GM12878 (cell line): Measurements from ENCODE around the gene IMP3. TPM values are rescaled to one million over a fixed set of nuclear protein-coding genes. Genes with fewer than 3 reads are reported as not detected.

ENCODE experiments used
- ATAC-seq: fragments of 200-7000 bp; cut with Tn5 transposase; 3 replicates; pipeline ENCODE4 v1.9.1; 2020; ENCODE audit warnings: mild to moderate bottlenecking, moderate library complexity
- BruUV-seq: library from RNA; stranded (reverse); fragments of 400-500 nt; replicated peaks from 2 replicates; lab custom pipeline; 2021; lab: Mats Ljungman, UMichigan
- CTCF ChIA-PET: fragments of 300-600 bp; sonication (Branson Sonifier 250); formaldehyde crosslinking; extraction: SDS; loops from one replicate; lab custom pipeline; 2021; ENCODE audit warnings: inconsistent platforms; lab: Yijun Ruan, JAX
- POLR2A ChIA-PET: fragments of 350-600 bp; formaldehyde crosslinking; extraction: SDS; loops from one replicate; lab custom pipeline; 2021; ENCODE audit warnings: inconsistent platforms; lab: Charles Lee
- RAD21 ChIA-PET: fragments of 300-600 bp; sonication (Branson Sonifier 250); formaldehyde crosslinking; loops from one replicate; lab custom pipeline; 2023; ENCODE audit warnings: antibody characterized with exemption; ENCODE audit not compliant: unreplicated experiment; lab: Charles Lee
- SMC1A ChIA-PET: fragments of 300-600 bp; sonication (Branson Sonifier 250); formaldehyde crosslinking; loops from one replicate; lab custom pipeline; 2023; ENCODE audit not compliant: unreplicated experiment, uncharacterized antibody; lab: Charles Lee
- DNase-seq: peaks from one replicate; pipeline ENCODE4 v3.0.0-alpha.2; 2011; ENCODE audit warnings: low read depth, low spot score
- FAIRE-seq: peaks from 3 replicates; lab custom pipeline; 2011; peaks lifted over from hg19 to GRCh38; lab: Jason Lieb, UNC
- H2AFZ ChIP-seq: 2 replicates; pipeline ENCODE4 v1.6.0; 2011; ENCODE audit warnings: low read depth, low read length, control low read depth; ENCODE audit not compliant: control insufficient read depth
- H3K27ac ChIP-seq: 2 replicates; pipeline ENCODE4 v1.5.1; 2011; ENCODE audit warnings: control low read depth; ENCODE audit not compliant: control insufficient read depth, insufficient read depth
- H3K27me3 ChIP-seq, 2 experiments: replicated peaks in 1 of 2; 2 replicates each; pipeline versions ENCODE4 v1.6.0 to v1.6.1; 2011; ENCODE audit warnings: low read length in 1 of 2; ENCODE audit not compliant: control insufficient read depth in 2 of 2, insufficient read depth in 2 of 2
- H3K36me3 ChIP-seq, 2 experiments: 2 replicates each; pipeline ENCODE4 v1.5.1; 2011; ENCODE audit warnings: low read length in 1 of 2; ENCODE audit not compliant: control insufficient read depth in 2 of 2, insufficient read depth in 2 of 2
- H3K4me1 ChIP-seq: 2 replicates; pipeline ENCODE4 v1.6.1; 2011; ENCODE audit warnings: mild to moderate bottlenecking, low read length, moderate library complexity, mixed read lengths; ENCODE audit not compliant: control insufficient read depth, insufficient read depth
- H3K4me2 ChIP-seq: 2 replicates; pipeline ENCODE4 v1.6.0; 2011; ENCODE audit warnings: control low read depth; ENCODE audit not compliant: control insufficient read depth, insufficient read depth
- H3K4me3 ChIP-seq: fragments of 200-600 bp; sonication (generic); 2 replicates; pipeline ENCODE4 v1.5.1; 2016
- H3K79me2 ChIP-seq: 2 replicates; pipeline ENCODE4 v1.6.0; 2011; ENCODE audit warnings: low read length; ENCODE audit not compliant: control insufficient read depth, insufficient read depth
- H3K9ac ChIP-seq: 2 replicates; pipeline ENCODE4 v1.8.0; 2011; ENCODE audit warnings: low read length, control low read depth, mixed read lengths; ENCODE audit not compliant: control insufficient read depth, insufficient read depth
- H3K9me3 ChIP-seq: replicated peaks from 3 replicates; pipeline ENCODE4 v1.5.1; 2011; ENCODE audit warnings: mild to moderate bottlenecking, low read length; ENCODE audit not compliant: control insufficient read depth, insufficient read depth
- H4K20me1 ChIP-seq: 2 replicates; pipeline ENCODE4 v1.6.0; 2011; ENCODE audit not compliant: control insufficient read depth, insufficient read depth
- ASH2L ChIP-seq: fragments of 300-600, 200-600 bp; sonication (generic); IDR thresholded peaks from 2 replicates; pipeline ENCODE4 v1.6.1; 2017; ENCODE audit warnings: low read depth, mild to moderate bottlenecking, borderline replicate concordance
- CBFB ChIP-seq: IDR thresholded peaks from 2 replicates; pipeline ENCODE4 v1.6.1; 2016; ENCODE audit warnings: antibody characterized with exemption, low read depth
- CBX3 ChIP-seq: fragments of 200-600 bp; sonication (generic); IDR thresholded peaks from 2 replicates; pipeline ENCODE4 v1.6.1; 2016; ENCODE audit warnings: low read depth, borderline replicate concordance
- FOXM1 ChIP-seq: IDR thresholded peaks from 2 replicates; pipeline ENCODE4 v1.6.1; 2012; ENCODE audit warnings: low read depth, mild to moderate bottlenecking, inconsistent platforms, low read length, moderate library complexity
- HSF1 ChIP-seq: fragments of 150-350 bp; IDR thresholded peaks from 2 replicates; pipeline ENCODE4 v1.6.1; 2014; ENCODE audit warnings: mild to moderate bottlenecking, low read depth, low read length
- MLLT1 ChIP-seq: fragments of 450-650 bp; IDR thresholded peaks from 2 replicates; pipeline ENCODE4 v1.6.1; 2016; ENCODE audit warnings: mild to moderate bottlenecking
- PML ChIP-seq: IDR thresholded peaks from 2 replicates; pipeline ENCODE4 v1.6.1; 2012; ENCODE audit warnings: low read length, inconsistent platforms
- RCOR1 ChIP-seq: conservative IDR thresholded peaks from 2 replicates; pipeline ENCODE4 v1.6.1; 2012; ENCODE audit warnings: low read depth, low read length, improper control_type of control experiment
- RFX5 ChIP-seq: IDR thresholded peaks from 2 replicates; pipeline ENCODE4 v1.6.1; 2011; ENCODE audit warnings: low read depth, low read length, improper control_type of control experiment
- STAT3 ChIP-seq: IDR thresholded peaks from 2 replicates; pipeline ENCODE4 v1.6.1; 2011; ENCODE audit warnings: low read depth, low read length, improper control_type of control experiment
- USF2 ChIP-seq: IDR thresholded peaks from 2 replicates; pipeline ENCODE4 v1.6.1; 2011; ENCODE audit warnings: low read depth, low read length, improper control_type of control experiment, borderline replicate concordance
- ZBTB11 ChIP-seq: fragments of 450-650 bp; formaldehyde crosslinking; IDR thresholded peaks from 2 replicates; pipeline ENCODE4 v1.5.0; 2022; ENCODE audit warnings: mild to moderate bottlenecking, missing genetic modification characterization
- WGBS: methylation state at CpG from one replicate; pipeline ENCODE4 v1.1.6; 2016; ENCODE audit warnings: low lambda C conversion rate; ENCODE audit not compliant: insufficient replicate concordance, insufficient coverage; ENCODE audit errors: missing lambda C conversion rate; 5-methylcytosine and 5-hydroxymethylcytosine counted together
- in situ Hi-C: fragments of 300-500 bp; cut with MboI; formaldehyde crosslinking; loops from 9 replicates; pipeline ENCODE4 v1.14.3; 2018; ENCODE audit warnings: mixed read lengths
- intact Hi-C: fragments of 100-400 bp; cut with micrococcal nuclease; formaldehyde crosslinking; loops from one replicate; pipeline ENCODE4 v1.14.2; 2022; ENCODE audit not compliant: unreplicated experiment
- polyA plus RNA-seq, 11 experiments: library from polyadenylated mRNA; depleted of rRNA in 4 of 11; unstranded in 6 of 11; stranded (reverse) in 5 of 11; fragments of >200 nt; fragmentation: Nextera tagmentation in 4 of 11; fragmentation: Illumina TruSeq in 1 of 11; extraction: Ambion mirVana in 4 of 11; extraction: Trizol in 1 of 11; gene quantifications; 1 replicate in 1 of 11; 2 replicates in 10 of 11; pipeline versions ENCODE4 v1.2.1 to v1.2.3, GENCODE V29; 2011 to 2016; ENCODE audit warnings: inconsistent platforms in 2 of 11, missing spikeins in 2 of 11, low read depth in 1 of 11
- total RNA-seq, 4 experiments: library from RNA; depleted of rRNA in 3 of 4; stranded (reverse); fragments of >200 nt in 3 of 4; fragmentation: Illumina TruSeq in 1 of 4; extraction: Trizol in 1 of 4; gene quantifications; 2 replicates each; pipeline versions ENCODE4 v1.2.1 to v1.2.3, GENCODE V29; 2013 to 2021

The IMP3 gene
- total and polyA plus RNA-seq, 10 of the 15 experiments (the other 5 are each of a cell fraction or from before 2014, with no cell fraction given) = 13.3 to 208 (median 85.2) TPM

GRCh38 chr15:75671730-75672602, 31.9 kb upstream of the IMP3 start:
- no peak overlapping the region for H3K4me3 ChIP-seq
- WGBS = 44% methylated on average over 11 of the region's 11 CpGs
- ATAC-seq = no peak
- no peak overlapping the region for H3K9ac ChIP-seq
- no peak overlapping the region for H2AFZ ChIP-seq
- ChIA-PET CTCF (no interaction called here), SMC1A (interaction anchor here (1.1 kb wide), 1 partner anchor 15 kb away, joined by 3 read pairs; no protein-coding TSS in a partner anchor), POLR2A (no interaction called here), RAD21 (interaction anchor here (1.5 to 1.8 kb wide), 2 partner anchors 52 to 304 kb away, joined by 3 to 4 read pairs; a partner anchor contains a TSS)
- H3K9me3 ChIP-seq = no peaks in the 10 kb centered on the region
- no peak overlapping the region for H3K4me2 ChIP-seq
- no peak overlapping the region for H3K27ac ChIP-seq
- no peak for FAIRE-seq
- intact Hi-C loops (no loop called here), in situ Hi-C loops (loop anchor here (25.0 kb wide), 1 partner anchor 660 kb away; the partner anchor contains the start of gene PPCDC)
- H3K27me3 ChIP-seq = peaks cover 0 to 2% of the 10 kb centered on the region in 2 experiments; a peak in 3 of 4 replicates
- TF ChIP-seq CBX3 (no peak), ASH2L (no peak), USF2 (no peak), PML (no peak), FOXM1 (no peak), HSF1 (no peak), ZBTB11 (CRISPR knock-in tag) (no peak), CBFB (no peak), RFX5 (no peak), STAT3 (no peak), RCOR1 (no peak), MLLT1 (no peak)
- BruUV-seq = no TSS peak
- no peaks in the 10 kb centered on the region for H3K79me2 ChIP-seq
- no peaks in the 10 kb centered on the region for H3K36me3 ChIP-seq
- no peak for DNase-seq
- no peaks in the 10 kb centered on the region for H4K20me1 ChIP-seq
- H3K4me1 ChIP-seq = no peaks in the 10 kb centered on the region
